ENCODE measurements around the gene CYTH1.

CYTH1 gene

DNA sequence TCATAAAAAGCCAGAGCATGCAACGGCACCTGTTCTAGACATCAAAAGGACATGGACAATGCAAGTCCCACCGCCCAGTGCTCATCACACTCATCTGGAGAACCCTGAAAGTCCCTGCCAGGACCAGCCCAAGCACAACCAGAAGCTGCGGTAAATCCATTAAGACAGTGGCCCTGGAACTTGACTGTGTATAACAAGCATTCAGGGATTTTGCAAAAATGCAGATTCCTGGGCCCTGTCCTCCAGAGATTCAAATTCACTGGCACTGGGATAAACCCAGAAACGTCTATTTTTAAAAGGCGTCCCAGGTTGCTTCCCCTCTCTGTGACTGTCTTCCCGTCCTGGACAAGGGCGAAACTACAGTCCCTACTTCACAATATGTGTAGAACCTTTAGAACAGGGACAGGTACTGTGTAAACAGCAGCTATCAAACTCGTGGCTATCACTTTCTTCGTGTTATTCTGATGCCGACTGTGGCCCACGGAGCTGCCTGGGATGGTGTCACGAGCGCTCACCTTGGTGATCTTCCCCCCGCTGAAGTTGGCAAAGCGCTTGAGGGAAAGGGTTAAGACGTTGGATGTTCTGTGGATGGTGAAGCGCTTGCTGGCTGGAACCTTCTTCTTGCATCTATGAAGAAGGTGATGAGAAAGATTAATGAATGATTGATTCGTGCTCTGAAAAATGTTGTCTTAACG lies 36.2 kb upstream of the CYTH1 start:
- Histone ChIP-seq H3K9me3 (ENCODE audit: severe bottlenecking) (no peaks in the 10 kb centered on the region), H3K4me3 (ENCODE audit: severe bottlenecking) (no peak overlapping the region), H3K27ac (ENCODE audit: poor library complexity, severe bottlenecking) (no peak overlapping the region), H3K4me1 (ENCODE audit: insufficient read depth, poor library complexity, severe bottlenecking) (no peaks in the 10 kb centered on the region), H3K27me3 (ENCODE audit: insufficient read depth, poor library complexity, severe bottlenecking) (no peaks in the 10 kb centered on the region), H3K36me3 (ENCODE audit: low read depth) (peaks cover 94% of the 10 kb centered on the region)
- TF ChIP-seq, protein P1, sequence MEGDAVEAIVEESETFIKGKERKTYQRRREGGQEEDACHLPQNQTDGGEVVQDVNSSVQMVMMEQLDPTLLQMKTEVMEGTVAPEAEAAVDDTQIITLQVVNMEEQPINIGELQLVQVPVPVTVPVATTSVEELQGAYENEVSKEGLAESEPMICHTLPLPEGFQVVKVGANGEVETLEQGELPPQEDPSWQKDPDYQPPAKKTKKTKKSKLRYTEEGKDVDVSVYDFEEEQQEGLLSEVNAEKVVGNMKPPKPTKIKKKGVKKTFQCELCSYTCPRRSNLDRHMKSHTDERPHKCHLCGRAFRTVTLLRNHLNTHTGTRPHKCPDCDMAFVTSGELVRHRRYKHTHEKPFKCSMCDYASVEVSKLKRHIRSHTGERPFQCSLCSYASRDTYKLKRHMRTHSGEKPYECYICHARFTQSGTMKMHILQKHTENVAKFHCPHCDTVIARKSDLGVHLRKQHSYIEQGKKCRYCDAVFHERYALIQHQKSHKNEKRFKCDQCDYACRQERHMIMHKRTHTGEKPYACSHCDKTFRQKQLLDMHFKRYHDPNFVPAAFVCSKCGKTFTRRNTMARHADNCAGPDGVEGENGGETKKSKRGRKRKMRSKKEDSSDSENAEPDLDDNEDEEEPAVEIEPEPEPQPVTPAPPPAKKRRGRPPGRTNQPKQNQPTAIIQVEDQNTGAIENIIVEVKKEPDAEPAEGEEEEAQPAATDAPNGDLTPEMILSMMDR (IDR thresholded peaks at IDR 0.05; ENCODE audit: poor library complexity, severe bottlenecking): no peak
- ATAC-seq (ENCODE audit: low read depth) (no peak), DNase-seq (ENCODE audit: low spot score) (no peak)

DNA sequence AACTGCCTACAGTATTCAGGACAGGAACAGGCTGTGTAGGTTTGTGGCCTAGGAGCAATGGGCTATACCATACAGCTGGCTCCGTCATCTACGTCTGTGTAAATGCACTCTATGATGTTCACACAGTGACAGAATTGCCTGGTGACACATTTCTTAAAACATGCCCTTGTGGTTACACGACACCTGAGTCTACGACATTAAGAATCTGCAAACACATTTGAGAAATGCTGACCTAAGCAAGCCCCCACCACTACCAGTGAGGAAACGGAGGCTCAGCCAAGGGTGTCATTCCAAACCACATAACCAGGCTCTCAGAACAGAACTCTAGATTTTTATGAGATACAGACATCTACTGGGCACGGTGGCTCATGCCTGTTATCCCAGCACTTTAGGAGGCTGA lies 35.0 kb upstream of the CYTH1 start:
- no peaks in the 10 kb centered on the region for H3K4me1 ChIP-seq (ENCODE audit: insufficient read depth, poor library complexity, severe bottlenecking)
- no peaks in the 10 kb centered on the region for H3K27me3 ChIP-seq (ENCODE audit: insufficient read depth, poor library complexity, severe bottlenecking)
- H3K9me3 ChIP-seq (ENCODE audit: severe bottlenecking): no peaks in the 10 kb centered on the region
- no peak for ATAC-seq (ENCODE audit: low read depth)
- H3K27ac ChIP-seq (ENCODE audit: poor library complexity, severe bottlenecking): no peak overlapping the region
- TF ChIP-seq, protein P1 (IDR thresholded peaks at IDR 0.05; ENCODE audit: poor library complexity, severe bottlenecking): no peak
- no peak overlapping the region for H3K4me3 ChIP-seq (ENCODE audit: severe bottlenecking)
- no peak for DNase-seq (ENCODE audit: low spot score)
- H3K36me3 ChIP-seq (ENCODE audit: low read depth): peaks cover 97% of the 10 kb centered on the region

DNA sequence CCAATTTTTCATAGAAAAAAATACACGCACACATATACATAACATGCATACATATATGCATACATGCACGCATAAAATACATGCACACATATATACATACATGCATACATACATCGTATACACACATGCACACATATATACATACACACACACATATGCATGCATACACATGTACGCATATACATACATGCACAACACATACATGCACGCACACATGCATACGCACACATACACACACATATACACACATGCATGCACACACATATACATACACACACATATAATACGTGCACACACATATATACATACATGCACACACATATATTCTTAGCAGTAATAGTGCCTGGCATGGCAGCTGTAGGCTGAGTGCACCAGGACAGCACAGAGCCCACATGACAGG lies 33.6 kb upstream of the CYTH1 start:
- TF ChIP-seq, protein P1 (IDR thresholded peaks at IDR 0.05; ENCODE audit: poor library complexity, severe bottlenecking): no peak
- no peak overlapping the region for H3K27ac ChIP-seq (ENCODE audit: poor library complexity, severe bottlenecking)
- DNase-seq (ENCODE audit: low spot score) (no peak), ATAC-seq (ENCODE audit: low read depth) (no peak)
- no peak overlapping the region for H3K4me3 ChIP-seq (ENCODE audit: severe bottlenecking)
- H3K27me3 ChIP-seq (ENCODE audit: insufficient read depth, poor library complexity, severe bottlenecking): no peaks in the 10 kb centered on the region
- no peaks in the 10 kb centered on the region for H3K4me1 ChIP-seq (ENCODE audit: insufficient read depth, poor library complexity, severe bottlenecking)
- H3K36me3 ChIP-seq (ENCODE audit: low read depth): peaks cover 99% of the 10 kb centered on the region
- H3K9me3 ChIP-seq (ENCODE audit: severe bottlenecking): no peaks in the 10 kb centered on the region

DNA sequence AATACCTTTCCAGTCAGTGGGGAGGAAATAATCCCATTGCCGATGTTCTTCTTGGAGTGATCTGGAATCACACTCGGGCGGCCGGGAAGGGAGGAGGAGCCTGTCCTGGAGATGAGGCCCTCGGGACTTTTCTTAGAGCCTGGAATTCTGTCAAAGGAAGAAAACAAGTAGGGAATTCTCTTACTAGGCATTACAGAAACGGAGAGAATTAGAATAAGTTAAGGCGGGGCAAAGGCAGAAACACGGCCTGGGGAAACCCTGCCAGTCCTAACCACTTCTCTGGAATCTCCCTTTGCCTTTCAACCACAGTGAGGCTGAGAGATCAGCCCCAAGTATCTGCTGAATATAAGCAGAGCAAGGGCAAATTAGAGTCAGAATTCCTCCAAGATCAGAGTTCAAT lies 30.8 kb upstream of the CYTH1 start:
- no peak overlapping the region for H3K4me3 ChIP-seq (ENCODE audit: severe bottlenecking)
- H3K9me3 ChIP-seq (ENCODE audit: severe bottlenecking): no peaks in the 10 kb centered on the region
- ATAC-seq (ENCODE audit: low read depth): no peak
- no peak overlapping the region for H3K27ac ChIP-seq (ENCODE audit: poor library complexity, severe bottlenecking)
- TF ChIP-seq, protein P1 (IDR thresholded peaks at IDR 0.05; ENCODE audit: poor library complexity, severe bottlenecking): no peak
- no peaks in the 10 kb centered on the region for H3K4me1 ChIP-seq (ENCODE audit: insufficient read depth, poor library complexity, severe bottlenecking)
- H3K27me3 ChIP-seq (ENCODE audit: insufficient read depth, poor library complexity, severe bottlenecking): no peaks in the 10 kb centered on the region
- no peak for DNase-seq (ENCODE audit: low spot score)
- H3K36me3 ChIP-seq (ENCODE audit: low read depth): peaks cover 99% of the 10 kb centered on the region

DNA sequence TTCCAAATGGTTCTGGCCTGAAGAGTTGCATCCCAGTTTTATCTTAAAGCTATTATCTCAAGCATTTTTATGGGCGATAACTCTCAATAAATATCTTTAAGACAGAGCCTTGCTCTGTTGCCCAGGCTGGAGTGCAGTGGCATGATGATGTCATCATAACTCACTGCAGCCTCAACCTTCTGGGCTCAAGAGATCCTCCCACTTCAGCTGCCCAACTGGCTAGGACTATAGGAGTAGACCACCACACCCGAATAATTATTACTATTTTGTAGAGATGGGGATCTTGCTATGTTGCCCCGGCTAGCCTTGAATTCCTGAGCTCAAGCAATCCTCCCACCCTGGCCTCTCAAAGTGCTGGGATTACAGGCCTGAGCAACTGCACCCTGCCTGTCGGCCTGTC lies 26.1 kb upstream of the CYTH1 start:
- Histone ChIP-seq H3K36me3 (ENCODE audit: low read depth) (peaks cover 96% of the 10 kb centered on the region), H3K9me3 (ENCODE audit: severe bottlenecking) (no peaks in the 10 kb centered on the region), H3K4me1 (ENCODE audit: insufficient read depth, poor library complexity, severe bottlenecking) (no peaks in the 10 kb centered on the region), H3K4me3 (ENCODE audit: severe bottlenecking) (no peak overlapping the region), H3K27me3 (ENCODE audit: insufficient read depth, poor library complexity, severe bottlenecking) (no peaks in the 10 kb centered on the region), H3K27ac (ENCODE audit: poor library complexity, severe bottlenecking) (no peak overlapping the region)
- TF ChIP-seq, protein P1 (IDR thresholded peaks at IDR 0.05; ENCODE audit: poor library complexity, severe bottlenecking): no peak
- no peak for DNase-seq (ENCODE audit: low spot score)
- ATAC-seq (ENCODE audit: low read depth): no peak

All from RWPE2 (cell line).